ENCODE results near the gene SPO11. TPM values are rescaled to one million over a fixed set of nuclear protein-coding genes. Genes with fewer than 3 reads are reported as not detected.

The SPO11 gene
- total RNA-seq, 1 experiment from 2014 or later = not detected

GRCh38 chr20:57381596-57382503 is 52.2 kb downstream of the SPO11 start:
- Mint-ChIP-seq H3K4me3 (ENCODE audit: unreplicated experiment) (no peak overlapping the region), H3K36me3 (ENCODE audit: insufficient read depth, unreplicated experiment) (peaks cover 45% of the 10 kb centered on the region), H3K9me3 (ENCODE audit: unreplicated experiment) (no peaks in the 10 kb centered on the region), H3K27ac (ENCODE audit: unreplicated experiment) (no peak overlapping the region), H3K27me3 (ENCODE audit: insufficient read depth, unreplicated experiment) (no peaks in the 10 kb centered on the region), H3K4me1 (ENCODE audit: low read depth, unreplicated experiment) (peaks cover 13% of the 10 kb centered on the region)
- intact Hi-C loops (cut with micrococcal nuclease; ENCODE audit: unreplicated experiment) = loop anchor here (1.0 to 10.0 kb wide), 3 partner anchors 40 to 213 kb away; no protein-coding TSS in a partner anchor
- peaks cover 6% of the 10 kb centered on the region; the same call in 1 of the 2 replicates for H3K36me3 ChIP-seq (ENCODE audit: control insufficient read depth, insufficient read depth, low read length)
- ChIA-PET POLR2A (no interaction called here), CTCF (interaction anchor here (0.6 to 1.5 kb wide), 5 partner anchors 47 to 1010 kb away, joined by 3 to 4 read pairs (median 4); no protein-coding TSS in a partner anchor)
- peak; percentile 99 to 100 for TF ChIP-seq CTCF (IDR thresholded peaks at IDR 0.05; ENCODE audit: insufficient read depth in 1 of 2, low read depth in 1 of 2, low read length in 1 of 2, severe bottlenecking in 1 of 2, unreplicated experiment in 1 of 2)
- H3K9me3 ChIP-seq = no peaks in the 10 kb centered on the region
- no peak overlapping the region for H3K4me3 ChIP-seq (ENCODE audit: low read depth, low read length)
- DNase-seq = peak; percentile 89 to 94
- no peaks in the 10 kb centered on the region for H3K4me1 ChIP-seq
- no peaks in the 10 kb centered on the region for H3K27me3 ChIP-seq (replicated peaks; ENCODE audit: control insufficient read depth, insufficient read depth, low read length)
- no TSS peak for BruUV-seq (replicated peaks)

GRCh38 chr20:57382516-57382915 is 52.9 kb downstream of the SPO11 start:
- ChIA-PET CTCF (interaction anchor here (0.7 to 1.5 kb wide), 3 partner anchors 47 to 116 kb away, joined by 3 to 4 read pairs (median 4); no protein-coding TSS in a partner anchor), POLR2A (no interaction called here)
- DNase-seq = no peak
- intact Hi-C loops (cut with micrococcal nuclease; ENCODE audit: unreplicated experiment) = loop anchor here (5.0 to 10.0 kb wide), 2 partner anchors 40 to 212 kb away; no protein-coding TSS in a partner anchor
- BruUV-seq (replicated peaks) = no TSS peak
- TF ChIP-seq CTCF (IDR thresholded peaks at IDR 0.05; ENCODE audit: insufficient read depth in 1 of 2, low read depth in 1 of 2, low read length in 1 of 2, severe bottlenecking in 1 of 2, unreplicated experiment in 1 of 2) = no peak
- H3K4me3 ChIP-seq (ENCODE audit: low read depth, low read length) = no peak overlapping the region
- Mint-ChIP-seq H3K27me3 (ENCODE audit: insufficient read depth, unreplicated experiment) (no peaks in the 10 kb centered on the region), H3K9me3 (ENCODE audit: unreplicated experiment) (no peaks in the 10 kb centered on the region), H3K27ac (ENCODE audit: unreplicated experiment) (no peak overlapping the region), H3K4me1 (ENCODE audit: low read depth, unreplicated experiment) (peaks cover 13% of the 10 kb centered on the region), H3K4me3 (ENCODE audit: unreplicated experiment) (no peak overlapping the region), H3K36me3 (ENCODE audit: insufficient read depth, unreplicated experiment) (peaks cover 39% of the 10 kb centered on the region)
- H3K9me3 ChIP-seq = no peaks in the 10 kb centered on the region
- H3K4me1 ChIP-seq = no peaks in the 10 kb centered on the region
- no peaks in the 10 kb centered on the region for H3K27me3 ChIP-seq (replicated peaks; ENCODE audit: control insufficient read depth, insufficient read depth, low read length)
- peaks cover 4% of the 10 kb centered on the region; the same call in 1 of the 2 replicates for H3K36me3 ChIP-seq (ENCODE audit: control insufficient read depth, insufficient read depth, low read length)

All from Caco-2 (cell line).